ENCODE results near the gene TTC34.

- TF ChIP-seq CTCF (IDR thresholded peaks at IDR 0.05): no peak
- TF ChIP-seq POLR2A (IDR thresholded peaks at IDR 0.05): no peak
- no peak for TF ChIP-seq EP300 (IDR thresholded peaks at IDR 0.05)
- no peak for TF ChIP-seq POLR2AphosphoS5 (IDR thresholded peaks at IDR 0.05)
Measured at GRCh38 chr1:2610036-2610959, 191.2 kb downstream of the TTC34 start.
